Measurements from ENCODE around the gene SLC35E1. TPM values are rescaled to one million over a fixed set of nuclear protein-coding genes. Genes with fewer than 3 reads are reported as not detected.

SLC35E1 gene
- total RNA-seq, 2 experiments from 2014 or later, result 51.5 to 72.1 TPM

DNA sequence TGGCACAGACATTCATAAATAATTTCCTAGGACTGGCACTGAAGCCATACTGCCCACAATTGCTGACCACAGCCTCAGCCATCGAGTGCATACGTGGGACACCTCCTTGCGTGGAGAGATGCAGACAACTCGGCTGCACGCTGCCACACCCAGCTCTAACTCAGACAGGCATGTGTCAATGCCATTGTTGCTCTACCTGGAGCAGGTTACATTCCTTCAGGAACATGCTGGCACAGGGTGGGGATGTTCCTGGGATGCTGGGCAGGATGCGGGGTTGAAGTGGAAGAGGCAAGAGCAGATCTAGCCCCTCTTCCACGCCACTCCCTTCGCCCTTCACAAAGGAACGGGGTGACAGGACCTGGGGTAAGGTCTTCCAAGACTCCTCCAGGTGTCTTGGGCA is 24.2 kb upstream of the SLC35E1 start:
- CTCF ChIA-PET, result interaction anchor here (1.7 to 2.1 kb wide), 2 partner anchors 9 to 12 kb away, joined by 5 to 9 read pairs; no protein-coding TSS in a partner anchor
- H3K36me3 Mint-ChIP-seq (ENCODE audit: low read depth), result peaks cover 2% of the 10 kb centered on the region
- intact Hi-C loops (cut with DNase I, micrococcal nuclease), result no loop called here
- no peaks in the 10 kb centered on the region for H3K27me3 Mint-ChIP-seq
- no peak overlapping the region for H3K4me3 Mint-ChIP-seq
- no peak overlapping the region for H3K27ac Mint-ChIP-seq
- DNase-seq, result no peak
- POLR2A ChIA-PET, result no interaction called here
- no peaks in the 10 kb centered on the region for H3K9me3 Mint-ChIP-seq (ENCODE audit: low read depth)
- ATAC-seq, result no peak
- peaks cover 54% of the 10 kb centered on the region for H3K4me1 Mint-ChIP-seq

DNA sequence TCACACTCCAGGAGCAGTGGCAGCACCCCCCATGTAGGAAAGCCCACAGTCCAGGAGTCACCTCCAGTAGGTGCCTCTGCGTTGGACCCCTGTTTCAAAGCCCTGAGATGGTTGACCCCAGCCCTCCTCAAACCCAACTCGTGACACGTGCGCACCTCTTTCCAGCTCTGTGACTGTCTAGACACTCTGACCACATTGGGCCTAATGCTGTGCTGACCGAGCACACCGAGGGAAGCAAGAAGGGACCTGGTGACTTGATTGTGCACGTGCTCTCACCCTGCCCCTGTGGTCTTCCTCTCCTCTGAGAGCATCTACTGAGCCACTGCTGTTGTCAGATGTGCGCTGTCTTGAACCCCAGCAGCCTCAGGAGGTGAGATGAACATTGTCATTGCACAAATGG is 22.9 kb upstream of the SLC35E1 start:
- Mint-ChIP-seq H3K9me3 (ENCODE audit: low read depth) (no peaks in the 10 kb centered on the region), H3K4me3 (peak overlapping the region; percentile 58), H3K36me3 (ENCODE audit: low read depth) (peaks cover 2% of the 10 kb centered on the region), H3K27me3 (no peaks in the 10 kb centered on the region), H3K4me1 (peaks cover 61% of the 10 kb centered on the region), H3K27ac (peak overlapping the region; percentile 82)
- ChIA-PET POLR2A (no interaction called here), CTCF (interaction anchor here (2.1 kb wide), 1 partner anchor 8 kb away, joined by 5 read pairs; no protein-coding TSS in a partner anchor)
- ATAC-seq, result no peak
- no peak for DNase-seq
- intact Hi-C loops (cut with DNase I, micrococcal nuclease), result no loop called here

DNA sequence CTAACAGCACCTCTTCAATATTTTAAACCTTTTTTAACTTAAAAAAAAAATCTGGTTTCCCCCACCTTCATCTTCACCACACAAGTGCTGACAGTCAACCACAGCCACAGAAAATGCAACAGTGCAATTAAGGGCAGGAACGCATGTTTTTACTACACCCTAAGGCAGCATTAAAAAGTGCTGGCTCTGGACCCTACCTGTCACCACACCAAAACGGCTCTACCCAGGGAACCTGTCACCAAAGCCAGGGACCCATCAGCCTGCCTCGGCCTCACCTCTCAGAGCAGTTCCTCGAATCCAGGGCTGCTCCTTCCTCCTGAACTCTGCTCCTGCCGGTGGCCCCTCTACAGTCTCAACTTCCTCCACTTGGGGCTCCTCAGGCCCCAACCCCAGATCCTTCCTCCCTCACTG is 22.5 kb upstream of the SLC35E1 start:
- H3K4me3 Mint-ChIP-seq, result peak overlapping the region; percentile 58
- no peaks in the 10 kb centered on the region for H3K9me3 Mint-ChIP-seq (ENCODE audit: low read depth)
- H3K27ac Mint-ChIP-seq, result peak overlapping the region; percentile 82
- peak; percentile 57 for DNase-seq
- no peaks in the 10 kb centered on the region for H3K27me3 Mint-ChIP-seq
- ChIA-PET POLR2A (no interaction called here), CTCF (no interaction called here)
- intact Hi-C loops (cut with DNase I, micrococcal nuclease), result no loop called here
- ATAC-seq, result peak; percentile 76
- H3K36me3 Mint-ChIP-seq (ENCODE audit: low read depth), result peaks cover 2% of the 10 kb centered on the region
- peaks cover 65% of the 10 kb centered on the region for H3K4me1 Mint-ChIP-seq

DNA sequence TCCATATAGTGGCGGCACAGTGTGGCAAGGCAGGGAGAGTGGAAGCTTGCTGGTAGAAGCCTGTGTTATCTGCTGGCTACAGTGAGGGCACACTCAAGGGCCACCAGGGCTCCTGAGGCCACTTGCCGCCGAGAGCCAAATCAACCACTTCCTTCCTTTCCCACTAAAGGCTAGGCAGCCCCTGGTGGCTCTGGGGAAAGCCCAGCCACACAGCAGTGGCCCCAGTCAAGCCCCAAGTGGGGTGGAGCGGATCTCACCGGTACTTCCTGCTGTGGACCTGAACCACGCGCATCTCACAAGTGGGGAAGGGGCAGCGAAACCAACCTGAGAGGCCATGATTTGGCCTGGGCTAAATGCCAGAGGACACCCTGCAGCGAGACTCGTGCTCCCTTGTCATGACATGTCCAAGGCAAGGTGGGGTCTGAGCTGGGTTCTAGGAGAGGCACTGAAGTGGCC is 21.9 kb upstream of the SLC35E1 start:
- Mint-ChIP-seq H3K27me3 (no peaks in the 10 kb centered on the region), H3K9me3 (ENCODE audit: low read depth) (no peaks in the 10 kb centered on the region), H3K4me1 (peaks cover 70% of the 10 kb centered on the region), H3K36me3 (ENCODE audit: low read depth) (peaks cover 2% of the 10 kb centered on the region), H3K27ac (peak overlapping the region; percentile 82), H3K4me3 (peak overlapping the region; percentile 58)
- intact Hi-C loops (cut with DNase I, micrococcal nuclease), result no loop called here
- DNase-seq (peak; percentile 62), ATAC-seq (peak; percentile 62)
- ChIA-PET POLR2A (no interaction called here), CTCF (interaction anchor here (0.6 kb wide), 1 partner anchor 69 kb away, joined by 3 read pairs; no protein-coding TSS in a partner anchor)

DNA sequence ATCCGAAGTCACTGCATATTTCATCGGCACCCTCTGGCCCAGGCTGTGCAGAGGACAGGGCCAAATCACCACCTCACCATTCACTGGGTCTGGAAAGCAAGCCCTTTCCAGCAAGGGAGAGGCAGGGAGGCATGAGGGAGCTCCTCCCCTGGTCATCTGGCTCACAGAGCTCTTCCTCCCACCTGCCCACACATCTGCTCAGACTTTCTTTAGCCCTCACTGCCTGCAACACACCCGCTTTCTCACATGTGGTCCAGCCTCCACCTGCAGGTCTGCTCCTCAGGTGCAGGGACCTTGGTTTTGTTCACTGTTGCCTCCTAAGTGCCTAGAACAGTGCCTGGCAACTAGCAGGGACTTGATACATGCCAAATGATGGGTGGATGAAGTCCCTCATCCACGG is 21.0 kb upstream of the SLC35E1 start:
- DNase-seq (no peak), ATAC-seq (no peak)
- Mint-ChIP-seq H3K36me3 (ENCODE audit: low read depth) (peaks cover 2% of the 10 kb centered on the region), H3K27me3 (no peaks in the 10 kb centered on the region), H3K9me3 (ENCODE audit: low read depth) (no peaks in the 10 kb centered on the region), H3K4me3 (no peak overlapping the region), H3K4me1 (peaks cover 76% of the 10 kb centered on the region), H3K27ac (peak overlapping the region; percentile 40)
- ChIA-PET POLR2A (no interaction called here), CTCF (no interaction called here)
- intact Hi-C loops (cut with DNase I, micrococcal nuclease), result no loop called here

DNA sequence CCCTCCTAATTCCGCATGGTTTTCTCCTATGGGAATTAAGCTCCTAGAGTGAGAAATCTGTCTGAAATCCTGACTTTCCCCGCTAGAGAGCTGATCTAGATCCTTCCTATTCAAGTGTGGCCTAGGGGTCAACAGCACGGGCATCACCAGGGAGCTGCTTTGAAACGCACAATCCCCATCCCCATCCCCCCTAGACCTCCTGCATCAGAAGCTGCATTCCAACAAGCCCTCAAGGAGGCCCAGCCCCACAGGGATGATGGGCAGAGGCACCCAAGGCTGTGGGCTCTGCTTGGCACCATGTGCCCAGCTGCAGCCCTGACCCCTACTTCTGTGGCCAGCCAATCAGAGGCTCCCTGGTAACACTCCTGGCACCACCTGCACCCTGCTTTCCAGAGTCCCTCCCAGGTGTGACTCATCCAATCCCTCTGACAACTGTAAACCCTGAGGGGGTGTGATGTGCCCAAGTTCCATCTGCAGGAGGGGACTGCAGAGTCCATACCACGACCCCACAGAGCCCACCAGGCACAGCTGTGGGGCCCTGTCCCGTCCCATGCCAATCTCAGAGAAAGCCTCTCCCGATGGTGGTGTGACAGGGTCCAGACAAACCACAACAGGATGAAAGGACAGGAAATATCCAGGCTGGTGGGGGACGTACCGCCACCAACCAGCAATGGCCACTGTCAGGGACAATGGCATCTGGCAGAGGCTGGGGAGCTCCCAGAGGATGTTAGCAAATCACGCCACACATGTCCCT is 19.8 kb upstream of the SLC35E1 start:
- ChIA-PET POLR2A (interaction anchor here (0.6 kb wide), 1 partner anchor 581 kb away, joined by 3 read pairs; no protein-coding TSS in a partner anchor), CTCF (interaction anchor here (0.7 to 1.8 kb wide), 4 partner anchors 14 to 68 kb away, joined by 3 to 5 read pairs (median 3); partner anchors contain the start of gene SMIM7)
- no peak overlapping the region for H3K4me3 Mint-ChIP-seq
- no peak for DNase-seq
- ATAC-seq, result no peak
- peaks cover 2% of the 10 kb centered on the region for H3K36me3 Mint-ChIP-seq (ENCODE audit: low read depth)
- intact Hi-C loops (cut with DNase I, micrococcal nuclease), result loop anchor here in 1 of 2 experiments (1.0 kb wide), 1 partner anchor 29 kb away; no protein-coding TSS in a partner anchor
- H3K4me1 Mint-ChIP-seq, result peaks cover 82% of the 10 kb centered on the region
- H3K27ac Mint-ChIP-seq, result no peak overlapping the region
- H3K9me3 Mint-ChIP-seq (ENCODE audit: low read depth), result no peaks in the 10 kb centered on the region
- no peaks in the 10 kb centered on the region for H3K27me3 Mint-ChIP-seq

DNA sequence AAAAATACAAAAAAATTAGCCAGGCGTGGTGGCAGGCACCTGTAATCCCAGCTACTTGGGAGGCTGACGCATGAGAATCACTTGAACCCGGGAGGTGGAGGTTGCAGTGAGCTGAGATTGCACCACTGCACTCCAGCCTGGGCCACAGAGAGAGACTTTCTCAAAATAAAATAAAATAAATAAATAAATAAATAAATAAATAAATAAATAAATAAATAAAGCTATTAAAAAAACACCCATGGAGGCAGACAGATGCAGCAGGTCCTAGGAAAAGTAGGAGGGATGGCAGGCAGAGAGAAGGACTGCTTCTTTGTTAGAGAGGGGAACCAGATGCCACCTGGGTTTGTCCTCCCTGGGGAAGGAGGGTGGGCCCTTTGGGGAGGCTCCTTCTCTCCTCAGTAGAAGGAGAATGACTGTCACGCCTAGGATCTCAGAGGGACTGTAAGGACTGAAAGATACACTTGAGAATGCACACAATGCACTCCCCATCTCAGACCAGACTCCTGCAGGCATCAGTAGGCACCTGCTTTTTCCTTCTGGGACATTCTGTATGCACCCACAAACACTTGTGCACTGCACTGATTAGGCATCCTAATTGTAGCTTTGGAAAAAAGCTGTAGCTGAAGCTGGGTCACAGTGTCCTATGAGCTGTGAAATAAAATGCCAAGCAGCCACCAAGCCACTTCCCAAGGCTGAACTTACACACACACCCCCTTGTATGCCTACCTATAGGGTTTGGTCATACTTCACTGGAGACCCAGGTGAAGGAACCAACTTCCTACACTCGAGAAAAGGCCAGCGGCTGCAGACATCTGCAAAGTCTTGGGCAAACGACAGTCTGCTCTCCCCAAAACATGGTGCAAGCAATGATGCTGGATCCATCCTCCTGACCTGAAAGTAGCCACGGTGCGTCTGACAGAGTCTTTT is 18.9 kb upstream of the SLC35E1 start:
- no peak overlapping the region for H3K4me3 Mint-ChIP-seq
- ChIA-PET POLR2A (interaction anchor here (0.6 kb wide), 1 partner anchor 689 kb away, joined by 3 read pairs; no protein-coding TSS in a partner anchor), CTCF (interaction anchor here (0.6 to 1.8 kb wide), 5 partner anchors 15 to 149 kb away, joined by 3 to 5 read pairs (median 3); partner anchors contain the start of gene SMIM7)
- intact Hi-C loops (cut with DNase I, micrococcal nuclease), result loop anchor here in 1 of 2 experiments (1.0 kb wide), 1 partner anchor 30 kb away; no protein-coding TSS in a partner anchor
- H3K27ac Mint-ChIP-seq, result no peak overlapping the region
- peaks cover 2% of the 10 kb centered on the region for H3K36me3 Mint-ChIP-seq (ENCODE audit: low read depth)
- no peaks in the 10 kb centered on the region for H3K9me3 Mint-ChIP-seq (ENCODE audit: low read depth)
- H3K4me1 Mint-ChIP-seq, result peaks cover 88% of the 10 kb centered on the region
- ATAC-seq (no peak), DNase-seq (no peak)
- no peaks in the 10 kb centered on the region for H3K27me3 Mint-ChIP-seq

DNA sequence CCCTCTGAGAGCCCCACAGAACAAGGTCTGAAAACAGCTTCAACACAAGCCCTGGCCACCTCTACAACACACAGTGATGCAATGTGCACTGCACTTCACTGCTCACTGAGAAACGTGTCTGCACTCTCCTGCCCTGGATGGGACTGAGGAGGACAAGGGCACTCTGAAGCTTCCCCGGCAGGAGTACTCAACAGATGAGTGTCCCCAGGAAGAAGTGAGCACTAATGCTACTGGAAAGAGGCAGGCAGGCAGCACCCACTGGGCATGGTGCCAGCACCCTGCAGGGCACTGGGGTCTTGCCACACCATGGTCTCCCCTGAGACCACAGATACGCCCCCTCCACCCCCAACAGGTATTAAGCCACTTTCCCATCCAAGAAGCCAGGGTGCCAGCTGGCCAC is 17.7 kb upstream of the SLC35E1 start:
- intact Hi-C loops (cut with DNase I, micrococcal nuclease), result loop anchor here (5.0 to 10.0 kb wide), 4 partner anchors 72 to 513 kb away; partner anchors contain the start of genes HAUS8 (in 2 of the 2), MYO9B (in 2 of the 2), SMIM7 (in 1 of the 2) and TMEM38A (in 1 of the 2)
- H3K4me1 Mint-ChIP-seq, result peaks cover 88% of the 10 kb centered on the region

DNA sequence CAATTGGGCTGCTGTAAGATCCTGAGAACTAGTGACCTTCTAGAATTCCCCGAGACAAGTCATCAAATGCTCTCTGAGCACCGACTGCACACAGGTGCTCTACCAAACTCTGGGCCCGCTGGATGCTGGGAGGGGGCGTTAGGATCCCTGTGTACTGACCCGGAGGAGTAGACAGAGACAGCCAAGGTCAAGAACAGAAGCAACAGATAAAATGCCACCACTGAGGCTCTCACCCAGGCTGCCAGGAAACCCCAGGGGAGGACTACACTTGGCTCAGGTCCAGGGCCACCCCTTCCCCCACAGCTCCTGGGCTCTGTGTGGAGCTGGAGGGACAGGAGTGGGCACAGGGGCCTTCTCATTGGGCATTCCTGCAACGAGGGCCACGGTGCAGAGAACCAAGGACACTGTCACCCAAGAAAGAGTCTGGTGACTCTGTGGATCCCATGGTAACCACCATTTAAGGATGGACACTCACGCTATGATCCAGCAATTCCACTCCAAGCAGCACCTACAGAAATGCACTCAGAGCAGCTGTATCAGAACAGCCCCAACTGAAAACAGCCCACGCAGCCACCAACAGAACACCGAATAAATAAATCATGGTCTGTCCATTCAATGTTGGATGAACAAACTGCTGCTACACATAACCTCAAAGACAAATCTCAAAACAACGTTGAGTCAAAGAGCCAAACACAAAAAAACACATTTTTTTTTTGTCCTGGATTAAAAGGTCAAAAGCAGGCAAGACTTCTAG is 16.8 kb upstream of the SLC35E1 start:
- no peak for ATAC-seq
- no peaks in the 10 kb centered on the region for H3K9me3 Mint-ChIP-seq (ENCODE audit: low read depth)
- peak overlapping the region; percentile 95 for H3K27ac Mint-ChIP-seq
- ChIA-PET CTCF (interaction anchor here (0.7 kb wide), 1 partner anchor 16 kb away, joined by 3 read pairs; no protein-coding TSS in a partner anchor), POLR2A (interaction anchor here (0.6 to 3.0 kb wide), 4 partner anchors 16 to 44 kb away, joined by 4 to 14 read pairs (median 8); partner anchors contain the start of genes MED26 and SLC35E1)
- peak overlapping the region; percentile 79 for H3K4me3 Mint-ChIP-seq
- intact Hi-C loops (cut with DNase I, micrococcal nuclease), result loop anchor here (1.0 to 10.0 kb wide), 6 partner anchors 26 to 512 kb away; partner anchors contain the start of genes HAUS8 (in 2 of the 2), MYO9B (in 2 of the 2), CHERP (in 1 of the 2) and SMIM7 (in 1 of the 2)
- H3K27me3 Mint-ChIP-seq, result no peaks in the 10 kb centered on the region
- peaks cover 85% of the 10 kb centered on the region for H3K4me1 Mint-ChIP-seq
- DNase-seq, result peak; percentile 46
- peaks cover 8% of the 10 kb centered on the region for H3K36me3 Mint-ChIP-seq (ENCODE audit: low read depth)

More for the DNA sequence above, 17.7 kb upstream of the SLC35E1 start:
- Mint-ChIP-seq H3K9me3 (ENCODE audit: low read depth) (no peaks in the 10 kb centered on the region), H3K27me3 (no peaks in the 10 kb centered on the region), H3K4me3 (no peak overlapping the region), H3K27ac (peak overlapping the region; percentile 51), H3K36me3 (ENCODE audit: low read depth) (peaks cover 8% of the 10 kb centered on the region)
- CTCF ChIA-PET, result interaction anchor here (0.6 kb wide), 1 partner anchor 13 kb away, joined by 3 read pairs; no protein-coding TSS in a partner anchor
- POLR2A ChIA-PET, result interaction anchor here (0.6 to 3.0 kb wide), 2 partner anchors 36 to 307 kb away, joined by 3 to 14 read pairs; no protein-coding TSS in a partner anchor
- ATAC-seq, result no peak
- DNase-seq, result peak; percentile 21
